HEK293 (cell line): ENCODE results near the gene MRPS27.

Experiments used
- CTCF ChIA-PET: fragments of 350-600 bp; formaldehyde crosslinking; extraction: SDS; loops from one replicate; lab custom pipeline; 2021; ENCODE audit warnings: antibody characterized with exemption; lab: Yijun Ruan, JAX
- POLR2A ChIA-PET: fragments of 300-600 bp; formaldehyde crosslinking; extraction: SDS; loops from one replicate; lab custom pipeline; 2020; ENCODE audit warnings: antibody characterized with exemption, inconsistent platforms; lab: Yijun Ruan, JAX
- H3K27ac ChIP-seq: fragments of 200-500 bp; sonication (Bioruptor generic); 2 replicates; pipeline ENCODE4 v1.5.1; 2014; ENCODE audit warnings: low read depth, low read length, control low read depth, inconsistent platforms; ENCODE audit errors: extremely low read depth
- H3K36me3 ChIP-seq, 2 experiments: fragments of 200-500 bp in 1 of 2; sonication (Bioruptor generic) in 1 of 2; 1 replicate in 1 of 2; 2 replicates in 1 of 2; pipeline ENCODE4 v1.5.1; 2014 to 2017; ENCODE audit warnings: inconsistent platforms in 2 of 2, low read length in 2 of 2; ENCODE audit not compliant: control insufficient read depth in 2 of 2, insufficient read depth in 1 of 2
- H3K4me1 ChIP-seq: fragments of 200-500 bp; sonication (Bioruptor generic); 2 replicates; pipeline ENCODE4 v1.5.1; 2014; ENCODE audit warnings: mild to moderate bottlenecking, low read length, inconsistent platforms; ENCODE audit not compliant: control insufficient read depth, insufficient read depth
- H3K4me3 ChIP-seq: 2 replicates; pipeline ENCODE4 v1.5.1; 2011; ENCODE audit warnings: low read depth, mild to moderate bottlenecking, control low read depth, low read length, moderate library complexity
- H3K9me3 ChIP-seq: fragments of 200-500 bp; sonication (Bioruptor generic); 2 replicates; pipeline ENCODE4 v1.5.1; 2014; ENCODE audit warnings: low read depth, low read length, inconsistent platforms; ENCODE audit not compliant: control insufficient read depth, insufficient read depth
- IKZF3 ChIP-seq: fragments of 450-650 bp; IDR thresholded peaks from 2 replicates; pipeline ENCODE4 v1.5.0; 2018; ENCODE audit warnings: missing biosample characterization, mild to moderate bottlenecking, missing genetic modification characterization, moderate library complexity
- KLF10 ChIP-seq: fragments of 450-650 bp; IDR thresholded peaks from 2 replicates; pipeline ENCODE4 v1.5.1; 2018; ENCODE audit warnings: missing biosample characterization, mild to moderate bottlenecking, missing genetic modification characterization
- KLF16 ChIP-seq: fragments of 450-650 bp; formaldehyde crosslinking; IDR thresholded peaks from 2 replicates; pipeline ENCODE4 v1.5.1; 2017; ENCODE audit warnings: missing biosample characterization, missing genetic modification characterization
- SCRT1 ChIP-seq: fragments of 450-650 bp; formaldehyde crosslinking; IDR thresholded peaks from 2 replicates; pipeline ENCODE4 v1.5.1; 2016; ENCODE audit warnings: missing biosample characterization, missing genetic modification characterization, borderline replicate concordance
- WT1 ChIP-seq: fragments of 450-650 bp; formaldehyde crosslinking; IDR thresholded peaks from 2 replicates; pipeline ENCODE4 v1.5.1; 2016; ENCODE audit warnings: missing biosample characterization, missing genetic modification characterization
- ZBTB8A ChIP-seq: fragments of 450-650 bp; formaldehyde crosslinking; IDR thresholded peaks from 2 replicates; pipeline ENCODE4 v1.5.1; 2016; ENCODE audit warnings: missing biosample characterization, missing genetic modification characterization
- ZFHX2 ChIP-seq: fragments of 450-650 bp; formaldehyde crosslinking; conservative IDR thresholded peaks from 2 replicates; pipeline ENCODE4 v1.5.1; 2016; ENCODE audit warnings: missing biosample characterization, missing genetic modification characterization
- ZNF266 ChIP-seq: fragments of 450-650 bp; formaldehyde crosslinking; IDR thresholded peaks from 2 replicates; pipeline ENCODE4 v1.5.1; 2016; ENCODE audit warnings: missing biosample characterization, missing genetic modification characterization, low read depth
- ZNF311 ChIP-seq: fragments of 450-650 bp; formaldehyde crosslinking; IDR thresholded peaks from 2 replicates; pipeline ENCODE4 v1.5.1; 2017; ENCODE audit warnings: missing biosample characterization, missing genetic modification characterization, borderline replicate concordance
- ZNF350 ChIP-seq: fragments of 450-650 bp; formaldehyde crosslinking; IDR thresholded peaks from 2 replicates; pipeline ENCODE4 v1.5.0; 2017; ENCODE audit warnings: missing biosample characterization, mild to moderate bottlenecking, missing genetic modification characterization
- ZNF354C ChIP-seq: fragments of 450-650 bp; formaldehyde crosslinking; IDR thresholded peaks from 2 replicates; pipeline ENCODE4 v1.5.1; 2016; ENCODE audit warnings: missing biosample characterization, missing genetic modification characterization, low read depth, borderline replicate concordance
- ZNF366 ChIP-seq: fragments of 450-650 bp; formaldehyde crosslinking; conservative IDR thresholded peaks from 2 replicates; pipeline ENCODE4 v1.5.1; 2016; ENCODE audit warnings: missing biosample characterization, missing genetic modification characterization
- ZNF391 ChIP-seq: fragments of 450-650 bp; formaldehyde crosslinking; IDR thresholded peaks from 2 replicates; pipeline ENCODE4 v1.5.1; 2016; ENCODE audit warnings: low read depth, missing biosample characterization, missing genetic modification characterization, borderline replicate concordance
- ZNF48 ChIP-seq: fragments of 450-650 bp; formaldehyde crosslinking; IDR thresholded peaks from 2 replicates; pipeline ENCODE4 v1.5.1; 2016; ENCODE audit warnings: missing biosample characterization, missing genetic modification characterization
- ZNF530 ChIP-seq: fragments of 450-650 bp; formaldehyde crosslinking; IDR thresholded peaks from 2 replicates; pipeline ENCODE4 v1.5.1; 2016; ENCODE audit warnings: low read depth, missing biosample characterization, missing genetic modification characterization
- ZNF600 ChIP-seq: fragments of 450-650 bp; formaldehyde crosslinking; IDR thresholded peaks from 2 replicates; pipeline ENCODE4 v1.5.1; 2016; ENCODE audit warnings: missing biosample characterization, missing genetic modification characterization
- ZNF610 ChIP-seq: fragments of 450-650 bp; formaldehyde crosslinking; IDR thresholded peaks from 2 replicates; pipeline ENCODE4 v1.5.1; 2016; ENCODE audit warnings: missing biosample characterization, missing genetic modification characterization, borderline replicate concordance
- ZNF677 ChIP-seq: fragments of 450-650 bp; IDR thresholded peaks from 2 replicates; pipeline ENCODE4 v1.5.0; 2018; ENCODE audit warnings: missing biosample characterization, mild to moderate bottlenecking, missing genetic modification characterization, moderate library complexity
- ZNF776 ChIP-seq: fragments of 450-650 bp; formaldehyde crosslinking; IDR thresholded peaks from 2 replicates; pipeline ENCODE4 v1.5.0; 2017; ENCODE audit warnings: missing biosample characterization, missing genetic modification characterization, borderline replicate concordance
- ZSCAN23 ChIP-seq: fragments of 450-650 bp; formaldehyde crosslinking; IDR thresholded peaks from 2 replicates; pipeline ENCODE4 v1.5.1; 2016; ENCODE audit warnings: missing biosample characterization, missing genetic modification characterization
- TF ChIP-seq, protein P1 (sequence below): fragments of 450-650 bp; formaldehyde crosslinking; IDR thresholded peaks from 2 replicates; pipeline ENCODE4 v1.5.1; 2016; ENCODE audit warnings: missing biosample characterization, missing genetic modification characterization, low read depth
- TF ChIP-seq, protein P2 (sequence below): fragments of 450-650 bp; formaldehyde crosslinking; IDR thresholded peaks from 2 replicates; pipeline ENCODE4 v1.5.1; 2016; ENCODE audit warnings: missing biosample characterization, missing genetic modification characterization
- TF ChIP-seq, protein P3 (sequence below): fragments of 450-650 bp; formaldehyde crosslinking; IDR thresholded peaks from 2 replicates; pipeline ENCODE4 v1.5.1; 2016; ENCODE audit warnings: missing biosample characterization, missing genetic modification characterization
- TF ChIP-seq, protein P4 (sequence below): fragments of 450-650 bp; formaldehyde crosslinking; IDR thresholded peaks from 2 replicates; pipeline ENCODE4; 2016; ENCODE audit warnings: missing biosample characterization, missing genetic modification characterization
- TF ChIP-seq, protein P5 (sequence below): fragments of 450-650 bp; formaldehyde crosslinking; IDR thresholded peaks from 2 replicates; pipeline ENCODE4 v1.5.1; 2017; ENCODE audit warnings: missing biosample characterization, missing genetic modification characterization

Gene MRPS27

DNA sequence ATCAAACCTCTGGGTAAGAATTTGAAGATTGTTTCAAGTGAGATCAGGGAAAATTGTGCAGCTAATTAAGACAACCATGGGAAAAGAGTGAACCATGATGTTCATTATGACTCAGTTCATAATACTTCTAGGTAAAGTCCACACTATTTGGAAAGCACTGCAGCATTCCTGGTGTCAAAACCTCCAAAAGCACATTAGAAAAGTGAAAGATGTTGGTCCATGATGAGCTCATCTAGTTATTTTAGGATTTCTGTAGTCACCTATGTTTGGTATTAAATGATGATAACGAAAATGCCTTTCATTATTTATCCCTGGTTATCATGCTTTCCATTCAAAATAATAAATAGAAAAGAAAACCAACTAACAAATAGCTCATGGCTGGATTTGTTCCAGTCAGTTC, 49.3 kb upstream of the MRPS27 start (continued):
- TF ChIP-seq, protein P1, sequence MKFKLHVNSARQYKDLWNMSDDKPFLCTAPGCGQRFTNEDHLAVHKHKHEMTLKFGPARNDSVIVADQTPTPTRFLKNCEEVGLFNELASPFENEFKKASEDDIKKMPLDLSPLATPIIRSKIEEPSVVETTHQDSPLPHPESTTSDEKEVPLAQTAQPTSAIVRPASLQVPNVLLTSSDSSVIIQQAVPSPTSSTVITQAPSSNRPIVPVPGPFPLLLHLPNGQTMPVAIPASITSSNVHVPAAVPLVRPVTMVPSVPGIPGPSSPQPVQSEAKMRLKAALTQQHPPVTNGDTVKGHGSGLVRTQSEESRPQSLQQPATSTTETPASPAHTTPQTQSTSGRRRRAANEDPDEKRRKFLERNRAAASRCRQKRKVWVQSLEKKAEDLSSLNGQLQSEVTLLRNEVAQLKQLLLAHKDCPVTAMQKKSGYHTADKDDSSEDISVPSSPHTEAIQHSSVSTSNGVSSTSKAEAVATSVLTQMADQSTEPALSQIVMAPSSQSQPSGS (tag by site-specific recombination) = no peak
- no peak for TF ChIP-seq ZNF600 (tag by site-specific recombination)
- TF ChIP-seq KLF10 = no peak
- no peak for TF ChIP-seq ZNF366
- TF ChIP-seq, protein P2, sequence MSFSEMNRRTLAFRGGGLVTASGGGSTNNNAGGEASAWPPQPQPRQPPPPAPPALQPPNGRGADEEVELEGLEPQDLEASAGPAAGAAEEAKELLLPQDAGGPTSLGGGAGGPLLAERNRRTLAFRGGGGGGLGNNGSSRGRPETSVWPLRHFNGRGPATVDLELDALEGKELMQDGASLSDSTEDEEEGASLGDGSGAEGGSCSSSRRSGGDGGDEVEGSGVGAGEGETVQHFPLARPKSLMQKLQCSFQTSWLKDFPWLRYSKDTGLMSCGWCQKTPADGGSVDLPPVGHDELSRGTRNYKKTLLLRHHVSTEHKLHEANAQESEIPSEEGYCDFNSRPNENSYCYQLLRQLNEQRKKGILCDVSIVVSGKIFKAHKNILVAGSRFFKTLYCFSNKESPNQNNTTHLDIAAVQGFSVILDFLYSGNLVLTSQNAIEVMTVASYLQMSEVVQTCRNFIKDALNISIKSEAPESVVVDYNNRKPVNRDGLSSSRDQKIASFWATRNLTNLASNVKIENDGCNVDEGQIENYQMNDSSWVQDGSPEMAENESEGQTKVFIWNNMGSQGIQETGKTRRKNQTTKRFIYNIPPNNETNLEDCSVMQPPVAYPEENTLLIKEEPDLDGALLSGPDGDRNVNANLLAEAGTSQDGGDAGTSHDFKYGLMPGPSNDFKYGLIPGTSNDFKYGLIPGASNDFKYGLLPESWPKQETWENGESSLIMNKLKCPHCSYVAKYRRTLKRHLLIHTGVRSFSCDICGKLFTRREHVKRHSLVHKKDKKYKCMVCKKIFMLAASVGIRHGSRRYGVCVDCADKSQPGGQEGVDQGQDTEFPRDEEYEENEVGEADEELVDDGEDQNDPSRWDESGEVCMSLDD = no peak
- TF ChIP-seq, protein P3, sequence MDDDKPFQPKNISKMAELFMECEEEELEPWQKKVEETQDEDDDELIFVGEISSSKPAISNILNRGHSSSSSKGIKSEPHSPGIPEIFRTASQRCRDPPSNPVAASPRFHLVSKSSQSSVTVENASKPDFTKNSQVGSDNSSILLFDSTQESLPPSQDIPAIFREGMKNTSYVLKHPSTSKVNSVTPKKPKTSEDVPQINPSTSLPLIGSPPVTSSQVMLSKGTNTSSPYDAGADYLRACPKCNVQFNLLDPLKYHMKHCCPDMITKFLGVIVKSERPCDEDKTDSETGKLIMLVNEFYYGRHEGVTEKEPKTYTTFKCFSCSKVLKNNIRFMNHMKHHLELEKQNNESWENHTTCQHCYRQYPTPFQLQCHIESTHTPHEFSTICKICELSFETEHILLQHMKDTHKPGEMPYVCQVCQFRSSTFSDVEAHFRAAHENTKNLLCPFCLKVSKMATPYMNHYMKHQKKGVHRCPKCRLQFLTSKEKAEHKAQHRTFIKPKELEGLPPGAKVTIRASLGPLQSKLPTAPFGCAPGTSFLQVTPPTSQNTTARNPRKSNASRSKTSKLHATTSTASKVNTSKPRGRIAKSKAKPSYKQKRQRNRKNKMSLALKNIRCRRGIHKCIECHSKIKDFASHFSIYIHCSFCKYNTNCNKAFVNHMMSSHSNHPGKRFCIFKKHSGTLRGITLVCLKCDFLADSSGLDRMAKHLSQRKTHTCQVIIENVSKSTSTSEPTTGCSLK (tag by site-specific recombination) = no peak
- TF ChIP-seq ZNF530 (tag by site-specific recombination) = no peak
- no peak for TF ChIP-seq ZNF266
- TF ChIP-seq, protein P4, sequence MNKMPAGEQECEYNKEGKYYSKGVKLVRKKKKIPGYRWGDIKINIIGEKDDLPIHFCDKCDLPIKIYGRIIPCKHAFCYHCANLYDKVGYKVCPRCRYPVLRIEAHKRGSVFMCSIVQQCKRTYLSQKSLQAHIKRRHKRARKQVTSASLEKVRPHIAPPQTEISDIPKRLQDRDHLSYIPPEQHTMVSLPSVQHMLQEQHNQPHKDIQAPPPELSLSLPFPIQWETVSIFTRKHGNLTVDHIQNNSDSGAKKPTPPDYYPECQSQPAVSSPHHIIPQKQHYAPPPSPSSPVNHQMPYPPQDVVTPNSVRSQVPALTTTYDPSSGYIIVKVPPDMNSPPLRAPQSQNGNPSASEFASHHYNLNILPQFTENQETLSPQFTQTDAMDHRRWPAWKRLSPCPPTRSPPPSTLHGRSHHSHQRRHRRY (tag by site-specific recombination) = no peak
- no peak for TF ChIP-seq ZNF311
- no peak for TF ChIP-seq KLF16 (tag by site-specific recombination)
- no peak for TF ChIP-seq ZSCAN23 (tag by site-specific recombination)
- TF ChIP-seq, all 188 proteins: peak for 0

DNA sequence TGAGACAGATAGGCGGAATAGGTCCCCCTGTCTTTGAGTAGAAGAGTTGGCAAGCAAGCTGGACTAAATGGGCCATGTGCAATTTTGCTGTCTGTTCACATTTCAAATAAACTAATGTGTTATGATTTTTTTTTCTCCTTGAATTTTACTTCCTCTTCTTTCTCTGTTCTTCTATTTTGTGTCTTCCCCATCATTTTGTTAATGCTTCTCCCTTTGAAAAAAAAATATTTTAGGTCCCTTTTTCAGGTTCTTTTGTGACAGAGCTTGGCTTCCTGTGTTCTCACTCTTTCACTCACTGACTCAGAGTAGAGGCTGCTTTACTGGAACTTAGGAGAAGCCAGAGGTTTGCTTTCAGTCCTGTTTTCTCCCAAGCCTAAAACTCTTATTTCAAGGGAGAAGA, 48.2 kb upstream of the MRPS27 start:
- CTCF ChIA-PET = interaction anchor here (0.5 to 4.5 kb wide), 6 partner anchors 12 to 492 kb away, joined by 4 to 50 read pairs (median 6); no protein-coding TSS in a partner anchor
- no peaks in the 10 kb centered on the region for H3K4me1 ChIP-seq
- POLR2A ChIA-PET = no interaction called here
- TF ChIP-seq, protein P5, sequence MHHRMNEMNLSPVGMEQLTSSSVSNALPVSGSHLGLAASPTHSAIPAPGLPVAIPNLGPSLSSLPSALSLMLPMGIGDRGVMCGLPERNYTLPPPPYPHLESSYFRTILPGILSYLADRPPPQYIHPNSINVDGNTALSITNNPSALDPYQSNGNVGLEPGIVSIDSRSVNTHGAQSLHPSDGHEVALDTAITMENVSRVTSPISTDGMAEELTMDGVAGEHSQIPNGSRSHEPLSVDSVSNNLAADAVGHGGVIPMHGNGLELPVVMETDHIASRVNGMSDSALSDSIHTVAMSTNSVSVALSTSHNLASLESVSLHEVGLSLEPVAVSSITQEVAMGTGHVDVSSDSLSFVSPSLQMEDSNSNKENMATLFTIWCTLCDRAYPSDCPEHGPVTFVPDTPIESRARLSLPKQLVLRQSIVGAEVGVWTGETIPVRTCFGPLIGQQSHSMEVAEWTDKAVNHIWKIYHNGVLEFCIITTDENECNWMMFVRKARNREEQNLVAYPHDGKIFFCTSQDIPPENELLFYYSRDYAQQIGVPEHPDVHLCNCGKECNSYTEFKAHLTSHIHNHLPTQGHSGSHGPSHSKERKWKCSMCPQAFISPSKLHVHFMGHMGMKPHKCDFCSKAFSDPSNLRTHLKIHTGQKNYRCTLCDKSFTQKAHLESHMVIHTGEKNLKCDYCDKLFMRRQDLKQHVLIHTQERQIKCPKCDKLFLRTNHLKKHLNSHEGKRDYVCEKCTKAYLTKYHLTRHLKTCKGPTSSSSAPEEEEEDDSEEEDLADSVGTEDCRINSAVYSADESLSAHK (tag by site-specific recombination) = no peak
- TF ChIP-seq ZNF311 (no peak), SCRT1 (tag by site-specific recombination) (no peak), ZNF776 (tag by site-specific recombination) (no peak), ZNF391 (no peak), ZNF610 (no peak), ZBTB8A (no peak), ZFHX2 (no peak), ZNF354C (no peak), IKZF3 (tag by site-specific recombination) (no peak), ZNF350 (tag by site-specific recombination) (no peak), ZNF48 (tag by site-specific recombination) (no peak), WT1 (tag by site-specific recombination) (no peak), ZNF677 (tag by site-specific recombination) (no peak)
- TF ChIP-seq, protein P2 = no peak

More for the DNA sequence above, 48.2 kb upstream of the MRPS27 start:
- H3K27ac ChIP-seq = no peak overlapping the region
- H3K36me3 ChIP-seq = peaks cover 0 to 2% of the 10 kb centered on the region in 2 experiments; a peak in 1 of 3 replicates
- H3K9me3 ChIP-seq = no peaks in the 10 kb centered on the region
- no peak overlapping the region for H3K4me3 ChIP-seq
